ENCODE results near the gene SERPINA5.

GRCh38 chr14:94550041-94550440 is 31.2 kb upstream of the SERPINA5 start:
- TF ChIP-seq ZFP36 (IDR thresholded peaks at IDR 0.05; ENCODE audit: borderline replicate concordance, partially characterized antibody) (no peak), POLR2A (IDR thresholded peaks at IDR 0.05; ENCODE audit: low read length) (no peak), CTCF (IDR thresholded peaks at IDR 0.05) (no peak), CEBPB (IDR thresholded peaks at IDR 0.05) (no peak), FOXS1 (CRISPR knock-in tag; IDR thresholded peaks at IDR 0.05) (no peak), KDM1A (IDR thresholded peaks at IDR 0.05; ENCODE audit: low read depth) (no peak), HMGXB4 (CRISPR knock-in tag; IDR thresholded peaks at IDR 0.05; ENCODE audit: borderline replicate concordance) (no peak), ESRRA (IDR thresholded peaks at IDR 0.05; ENCODE audit: borderline replicate concordance, low read length) (no peak), RFX5 (IDR thresholded peaks at IDR 0.05) (no peak), MAFK (IDR thresholded peaks at IDR 0.05; ENCODE audit: partially characterized antibody) (no peak), HES2 (IDR thresholded peaks at IDR 0.05) (no peak), BHLHE40 (IDR thresholded peaks at IDR 0.05; ENCODE audit: low read depth, low read length) (no peak), EHMT2 (IDR thresholded peaks at IDR 0.05; ENCODE audit: low read depth) (no peak), USF2 (IDR thresholded peaks at IDR 0.05) (no peak)

All from A549 (cell line).